Endothelial cell of umbilical vein (primary cell): Measurements from ENCODE around the gene SUV39H2. TPM values are rescaled to one million over a fixed set of nuclear protein-coding genes. Genes with fewer than 3 reads are reported as not detected.

Source experiments
- BruUV-seq: library from RNA; stranded (reverse); fragments of 400-500 nt; replicated peaks from 2 replicates; lab custom pipeline; 2021; lab: Mats Ljungman, UMichigan
- CTCF ChIA-PET: fragments of 300-600, 350-600 bp; sonication (Branson Sonifier 250); formaldehyde crosslinking; loops from one replicate; lab custom pipeline; 2021; ENCODE audit warnings: antibody characterized with exemption, inconsistent platforms; lab: Charles Lee
- POLR2A ChIA-PET: fragments of 300-600, 350-600 bp; sonication (Branson Sonifier 250); formaldehyde crosslinking; loops from one replicate; lab custom pipeline; 2021; ENCODE audit warnings: antibody characterized with exemption, inconsistent platforms; lab: Charles Lee
- DNase-seq: peaks from one replicate; pipeline ENCODE4 v3.0.0-alpha.2; 2011; ENCODE audit warnings: low read depth, low spot score
- FAIRE-seq: peaks from 2 replicates; lab custom pipeline; 2011; peaks lifted over from hg19 to GRCh38; lab: Jason Lieb, UNC
- H2AFZ ChIP-seq: 2 replicates; pipeline ENCODE4 v1.6.0; 2012; ENCODE audit warnings: low read depth, low read length, control low read depth, inconsistent platforms
- H3K27ac ChIP-seq: 2 replicates; pipeline ENCODE4 v1.5.1; 2011; ENCODE audit warnings: low read depth, mild to moderate bottlenecking, control low read depth, low read length, moderate library complexity; ENCODE audit not compliant: insufficient read depth
- H3K27me3 ChIP-seq, 2 experiments: 2 replicates each; pipeline versions ENCODE4 v1.6.0 to v1.6.1; 2011; ENCODE audit warnings: low read length in 2 of 2, mixed read lengths in 1 of 2; ENCODE audit not compliant: control insufficient read depth in 2 of 2, insufficient read depth in 2 of 2
- H3K36me3 ChIP-seq, 2 experiments: 2 replicates in 1 of 2; 3 replicates in 1 of 2; pipeline ENCODE4 v1.5.1; 2011; ENCODE audit warnings: low read length in 2 of 2, mild to moderate bottlenecking in 1 of 2, moderate library complexity in 1 of 2; ENCODE audit not compliant: control insufficient read depth in 2 of 2, insufficient read depth in 2 of 2; ENCODE audit errors: extremely low read depth in 1 of 2
- H3K4me1 ChIP-seq: 3 replicates; pipeline ENCODE4 v1.5.1; 2011; ENCODE audit warnings: mild to moderate bottlenecking, low read length; ENCODE audit not compliant: control insufficient read depth, insufficient read depth; ENCODE audit errors: extremely low read depth
- H3K4me2 ChIP-seq: 2 replicates; pipeline ENCODE4 v1.6.1; 2011; ENCODE audit warnings: low read length, control low read depth, mixed read lengths; ENCODE audit not compliant: insufficient read depth
- H3K4me3 ChIP-seq, 3 experiments: fragments of 200-600 bp in 1 of 3; sonication (generic), shearing (Covaris generic) in 1 of 3; replicated peaks in 1 of 3; 2 replicates each; pipeline ENCODE4 v1.5.1; 2011 to 2016; ENCODE audit warnings: control low read depth in 3 of 3, low read length in 3 of 3, mild to moderate bottlenecking in 2 of 3, inconsistent platforms in 1 of 3, low read depth in 1 of 3, moderate library complexity in 1 of 3; ENCODE audit not compliant: insufficient read depth in 1 of 3
- H3K79me2 ChIP-seq: 2 replicates; pipeline ENCODE4 v1.6.0; 2012; ENCODE audit warnings: low read length, inconsistent platforms; ENCODE audit not compliant: control insufficient read depth, insufficient read depth
- H3K9ac ChIP-seq: replicated peaks from 2 replicates; pipeline ENCODE3; 2011; ENCODE audit warnings: low read length, control low read depth; ENCODE audit not compliant: insufficient read depth; ENCODE audit errors: extremely low read depth
- H3K9me1 ChIP-seq: replicated peaks from 3 replicates; pipeline ENCODE4 v1.6.0; 2011; ENCODE audit warnings: mild to moderate bottlenecking, low read length; ENCODE audit not compliant: control insufficient read depth, insufficient read depth; ENCODE audit errors: extremely low read depth
- H3K9me3 ChIP-seq: replicated peaks from 2 replicates; pipeline ENCODE4 v1.5.1; 2012; ENCODE audit warnings: low read length, inconsistent platforms; ENCODE audit not compliant: control insufficient read depth, insufficient read depth
- H4K20me1 ChIP-seq: replicated peaks from 2 replicates; pipeline ENCODE3; 2011; ENCODE audit warnings: mild to moderate bottlenecking, low read length; ENCODE audit not compliant: control insufficient read depth, insufficient read depth; ENCODE audit errors: extremely low read depth
- CTCF ChIP-seq, 2 donors: IDR thresholded peaks; 1 replicate in 1 of 2; 2 replicates in 1 of 2; pipeline ENCODE4 v1.5.1; 2011; ENCODE audit warnings: low read length in 2 of 2, mild to moderate bottlenecking in 2 of 2, moderate library complexity in 2 of 2, control low read depth in 1 of 2, inconsistent platforms in 1 of 2, low read depth in 1 of 2; ENCODE audit not compliant: insufficient read depth in 1 of 2; ENCODE audit errors: extremely low read depth in 1 of 2
- EZH2 ChIP-seq: IDR thresholded peaks from 2 replicates; pipeline ENCODE4 v1.6.1; 2012; ENCODE audit warnings: borderline replicate concordance, low read depth, mild to moderate bottlenecking, moderate library complexity, low read length, inconsistent platforms; ENCODE audit not compliant: severe bottlenecking
- FOS ChIP-seq: IDR thresholded peaks from 2 replicates; pipeline ENCODE4 v1.6.1; 2011; ENCODE audit warnings: mild to moderate bottlenecking, low read length, moderate library complexity, borderline replicate concordance; ENCODE audit not compliant: insufficient read depth
- GATA2 ChIP-seq: IDR thresholded peaks from 2 replicates; pipeline ENCODE4 v1.7.0; 2011; ENCODE audit warnings: low read depth, mild to moderate bottlenecking, moderate library complexity, mixed read lengths, low read length; ENCODE audit not compliant: insufficient read length, insufficient read depth
- JUN ChIP-seq: IDR thresholded peaks from 2 replicates; pipeline ENCODE4 v1.6.1; 2011; ENCODE audit warnings: borderline replicate concordance, low read depth; ENCODE audit not compliant: insufficient read length, insufficient read depth
- MAX ChIP-seq: IDR thresholded peaks from 2 replicates; pipeline ENCODE4 v1.6.1; 2011; ENCODE audit not compliant: insufficient read depth, insufficient read length
- MYC ChIP-seq: IDR thresholded peaks from one replicate; pipeline ENCODE4 v1.6.1; 2011; ENCODE audit warnings: mild to moderate bottlenecking, low read depth, low read length
- POLR2A ChIP-seq: IDR thresholded peaks from 2 replicates; pipeline ENCODE4 v1.6.1; 2012; ENCODE audit warnings: low read depth, mild to moderate bottlenecking, control low read depth, low read length
- POLR2AphosphoS5 ChIP-seq: IDR thresholded peaks from 2 replicates; pipeline ENCODE4 v1.6.1; 2012; ENCODE audit warnings: low read depth, mild to moderate bottlenecking, control low read depth, low read length, moderate library complexity; ENCODE audit not compliant: insufficient read depth
- dilution Hi-C: fragments of 300-500 bp; cut with MboI; formaldehyde crosslinking; loops from one replicate; pipeline ENCODE4 v1.15.0; 2019; ENCODE audit warnings: low sequenced_read_pairs; ENCODE audit not compliant: extremely low pct_ligation_motif_present
- intact Hi-C: fragments of 100-400 bp; cut with micrococcal nuclease; formaldehyde crosslinking; loops from one replicate; pipeline ENCODE4 v1.10.0; 2022
- polyA plus RNA-seq, 4 experiments: library from polyadenylated mRNA; depleted of rRNA in 3 of 4; stranded (reverse) in 3 of 4; unstranded in 1 of 4; fragments of >200 nt; gene quantifications; 2 replicates each; pipeline versions ENCODE4 v1.2.1 to v1.2.3, GENCODE V29; 2011 to 2012; ENCODE audit warnings: missing spikeins in 1 of 4
- total RNA-seq: library from RNA; stranded (reverse); gene quantifications from 2 replicates; pipeline ENCODE4 v1.2.3, GENCODE V29; 2021

The SUV39H2 gene
- total and polyA plus RNA-seq, 2 donors (not counting 3 experiments of a cell fraction or from before 2014, with no cell fraction given): 5.7 to 29.9 TPM

DNA sequence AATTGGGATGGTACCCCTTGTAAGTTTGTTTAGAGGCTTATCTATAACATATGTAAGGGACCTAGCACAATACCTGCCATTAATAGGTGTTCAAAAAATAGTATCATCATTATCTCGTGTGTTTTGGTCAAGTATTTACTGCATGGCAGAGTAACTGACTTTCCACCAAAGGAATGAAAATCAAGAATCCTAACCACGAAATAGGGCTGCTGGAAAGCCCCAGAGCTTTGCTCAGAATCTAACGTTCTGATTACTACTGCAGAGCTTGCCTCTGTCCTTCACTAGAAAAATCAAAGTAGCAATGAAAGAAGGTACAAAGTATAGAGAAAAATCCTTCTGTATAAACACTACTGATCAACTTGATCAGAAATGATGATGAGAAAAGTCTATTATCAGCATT lies 40.3 kb downstream of the SUV39H2 start:
- H3K27me3 ChIP-seq: no peaks in the 10 kb centered on the region
- no peak for DNase-seq
- H3K9me1 ChIP-seq: no peaks in the 10 kb centered on the region
- no peaks in the 10 kb centered on the region for H3K79me2 ChIP-seq
- no TSS peak for BruUV-seq
- peaks cover 5% of the 10 kb centered on the region for H3K9me3 ChIP-seq
- no peak overlapping the region for H3K27ac ChIP-seq
- dilution Hi-C loops: no loop called here
- peaks cover 13 to 26% of the 10 kb centered on the region in 2 experiments for H3K36me3 ChIP-seq
- intact Hi-C loops: no loop called here
- H3K4me3 ChIP-seq: no peak overlapping the region
- TF ChIP-seq EZH2: no peak
- no peak for TF ChIP-seq CTCF (IDR thresholded peaks at IDR 0.05; ENCODE audit: extremely low read depth in 1 of 2, insufficient read depth in 1 of 2, low read depth in 1 of 2, low read length in 2 of 2)
- TF ChIP-seq GATA2: no peak
- TF ChIP-seq POLR2AphosphoS5: no peak
- TF ChIP-seq FOS: no peak
- TF ChIP-seq JUN: no peak
- no peak for TF ChIP-seq MAX
- no peak for TF ChIP-seq MYC
- TF ChIP-seq POLR2A: no peak
- H3K9ac ChIP-seq: no peak overlapping the region
- CTCF ChIA-PET: no interaction called here
- no peak for FAIRE-seq
- H4K20me1 ChIP-seq: no peaks in the 10 kb centered on the region
- H3K4me2 ChIP-seq: no peak overlapping the region
- H2AFZ ChIP-seq: no peak overlapping the region
- POLR2A ChIA-PET: no interaction called here
- no peaks in the 10 kb centered on the region for H3K4me1 ChIP-seq
